Measurements from ENCODE around the gene TNFAIP8L3.
A peak's percentile ranks its signal among the peaks of the same experiment; 100 is the strongest.

TNFAIP8L3 gene

DNA sequence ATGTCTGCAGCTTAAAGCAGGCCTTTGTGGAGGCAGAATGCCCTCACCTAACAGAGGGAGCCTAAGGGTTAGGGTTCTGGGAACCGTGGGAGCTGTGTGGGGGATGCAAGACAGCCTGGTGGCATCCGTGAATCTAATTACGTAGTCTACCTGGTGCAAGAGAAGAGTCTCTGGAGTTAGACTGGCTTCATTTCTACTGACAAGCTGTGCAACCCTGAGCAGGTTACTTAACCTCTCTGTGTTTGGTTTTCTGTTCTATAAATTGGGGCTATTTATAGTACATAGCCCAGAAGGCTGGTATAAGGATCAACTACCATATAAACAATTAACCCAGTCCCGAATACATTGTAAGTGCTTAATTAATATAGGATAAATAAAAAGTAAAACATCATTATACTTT is 8.3 kb downstream of the TNFAIP8L3 start:
- H3K9me3 ChIP-seq (ENCODE audit: control insufficient read depth, insufficient read depth, low read length) = no peaks in the 10 kb centered on the region
- no peak overlapping the region for H3K9ac ChIP-seq (ENCODE audit: low read depth, low read length)
- H3K36me3 ChIP-seq (ENCODE audit: control insufficient read depth, insufficient read depth, low read length) = no peaks in the 10 kb centered on the region
- peaks cover 6% of the 10 kb centered on the region for H3K4me1 ChIP-seq (ENCODE audit: control insufficient read depth, insufficient read depth, low read length)
- H3K4me3 ChIP-seq (ENCODE audit: low read depth, low read length) = no peak overlapping the region
- peaks cover 27% of the 10 kb centered on the region for H3K27me3 ChIP-seq (ENCODE audit: control insufficient read depth, insufficient read depth, low read length)

DNA sequence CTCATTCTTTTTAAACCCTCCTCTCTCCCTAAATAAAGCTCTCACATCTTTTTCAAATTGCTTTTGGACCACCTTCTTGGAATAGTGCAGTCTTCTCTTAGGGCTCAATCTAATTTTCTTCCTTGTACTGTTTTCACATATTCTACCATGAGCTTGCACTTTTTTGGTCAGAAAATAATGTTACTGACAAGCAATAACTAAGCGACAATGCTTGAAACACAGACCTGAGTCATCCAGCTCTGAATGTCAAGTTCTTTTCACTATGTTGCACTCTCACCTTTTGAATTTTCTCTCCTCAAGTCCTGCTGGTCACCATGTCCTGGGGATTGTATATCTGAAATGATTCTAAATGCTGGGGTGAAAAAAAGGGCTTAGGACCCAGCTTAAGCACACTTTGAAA is 8.9 kb downstream of the TNFAIP8L3 start:
- Histone ChIP-seq H3K4me3 (ENCODE audit: low read depth, low read length) (no peak overlapping the region), H3K36me3 (ENCODE audit: control insufficient read depth, insufficient read depth, low read length) (no peaks in the 10 kb centered on the region), H3K4me1 (ENCODE audit: control insufficient read depth, insufficient read depth, low read length) (peaks cover 6% of the 10 kb centered on the region), H3K9ac (ENCODE audit: low read depth, low read length) (no peak overlapping the region), H3K27me3 (ENCODE audit: control insufficient read depth, insufficient read depth, low read length) (peaks cover 20% of the 10 kb centered on the region), H3K9me3 (ENCODE audit: control insufficient read depth, insufficient read depth, low read length) (no peaks in the 10 kb centered on the region)

DNA sequence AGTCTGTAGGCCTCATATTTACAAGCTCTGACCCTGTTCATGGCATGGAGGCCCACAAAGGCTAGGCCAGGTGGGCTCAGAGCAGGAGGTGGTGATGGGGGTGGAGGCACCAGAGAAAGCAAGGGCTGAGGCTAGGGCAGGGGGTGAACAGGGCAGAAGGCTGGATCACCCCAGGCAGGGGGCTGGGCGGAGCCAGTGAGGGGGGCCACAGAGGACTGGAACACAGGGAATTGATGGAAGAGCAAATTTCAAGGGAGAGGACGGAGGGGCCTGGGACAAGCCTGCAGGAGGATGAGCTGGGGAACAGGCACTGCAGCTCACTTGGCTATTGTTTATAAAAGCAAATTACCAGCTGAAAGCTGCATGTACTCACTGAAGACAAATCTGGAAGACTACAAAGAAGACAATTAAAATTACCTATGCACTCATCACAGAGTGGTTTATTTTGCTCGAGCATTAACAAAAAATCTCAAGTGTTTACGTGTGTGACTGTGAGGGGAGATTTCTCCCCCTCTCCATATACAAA is 11.0 kb downstream of the TNFAIP8L3 start:
- Histone ChIP-seq H3K9ac (ENCODE audit: low read depth, low read length) (no peak overlapping the region), H3K27me3 (ENCODE audit: control insufficient read depth, insufficient read depth, low read length) (peaks cover 2% of the 10 kb centered on the region), H3K9me3 (ENCODE audit: control insufficient read depth, insufficient read depth, low read length) (no peaks in the 10 kb centered on the region), H3K36me3 (ENCODE audit: control insufficient read depth, insufficient read depth, low read length) (no peaks in the 10 kb centered on the region), H3K4me1 (ENCODE audit: control insufficient read depth, insufficient read depth, low read length) (peaks cover 4% of the 10 kb centered on the region), H3K4me3 (ENCODE audit: low read depth, low read length) (no peak overlapping the region)

DNA sequence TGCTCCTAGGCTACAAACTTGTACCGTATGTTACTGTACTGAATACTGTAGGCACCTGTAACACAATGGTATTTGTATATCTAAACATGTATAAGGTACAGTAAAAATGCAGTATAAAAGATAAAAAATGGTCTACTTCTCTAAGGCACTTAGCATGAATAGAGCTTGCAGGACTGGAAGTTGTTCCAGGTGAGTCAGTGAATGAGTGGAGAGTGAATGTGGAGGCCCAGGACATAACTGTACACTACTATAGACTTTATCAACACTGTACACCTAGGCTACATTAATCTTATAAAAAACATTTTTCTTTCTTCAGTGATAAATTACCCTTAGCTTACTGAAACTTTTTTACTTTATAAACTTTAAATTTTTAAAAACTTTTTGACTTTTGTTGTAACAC is 12.5 kb downstream of the TNFAIP8L3 start:
- Histone ChIP-seq H3K36me3 (ENCODE audit: control insufficient read depth, insufficient read depth, low read length) (no peaks in the 10 kb centered on the region), H3K4me1 (ENCODE audit: control insufficient read depth, insufficient read depth, low read length) (no peaks in the 10 kb centered on the region), H3K4me3 (ENCODE audit: low read depth, low read length) (no peak overlapping the region), H3K9ac (ENCODE audit: low read depth, low read length) (no peak overlapping the region), H3K27me3 (ENCODE audit: control insufficient read depth, insufficient read depth, low read length) (peaks cover 4% of the 10 kb centered on the region), H3K9me3 (ENCODE audit: control insufficient read depth, insufficient read depth, low read length) (no peaks in the 10 kb centered on the region)

DNA sequence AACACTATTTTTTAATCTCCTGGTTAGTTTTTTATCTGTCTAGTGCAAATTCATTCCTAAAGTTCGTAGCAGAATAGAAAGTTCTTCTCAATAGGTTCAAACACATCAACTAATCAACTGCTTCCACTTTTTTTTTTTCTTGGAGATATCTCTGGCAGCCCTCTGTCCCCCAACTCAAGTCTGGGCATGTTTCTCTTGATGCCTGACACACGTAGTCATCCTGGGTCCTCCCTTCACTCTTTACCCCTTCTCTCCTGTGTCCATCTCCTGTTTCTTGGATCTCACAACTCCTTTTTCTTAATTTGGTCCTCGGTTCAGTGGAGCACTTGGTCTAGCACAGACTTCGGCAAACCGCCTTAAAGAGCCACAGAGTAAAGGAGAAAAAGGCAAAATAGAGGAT is 14.4 kb downstream of the TNFAIP8L3 start:
- Histone ChIP-seq H3K9ac (ENCODE audit: low read depth, low read length) (no peak overlapping the region), H3K4me1 (ENCODE audit: control insufficient read depth, insufficient read depth, low read length) (no peaks in the 10 kb centered on the region), H3K4me3 (ENCODE audit: low read depth, low read length) (no peak overlapping the region), H3K36me3 (ENCODE audit: control insufficient read depth, insufficient read depth, low read length) (no peaks in the 10 kb centered on the region), H3K27me3 (ENCODE audit: control insufficient read depth, insufficient read depth, low read length) (peaks cover 4% of the 10 kb centered on the region), H3K9me3 (ENCODE audit: control insufficient read depth, insufficient read depth, low read length) (no peaks in the 10 kb centered on the region)

DNA sequence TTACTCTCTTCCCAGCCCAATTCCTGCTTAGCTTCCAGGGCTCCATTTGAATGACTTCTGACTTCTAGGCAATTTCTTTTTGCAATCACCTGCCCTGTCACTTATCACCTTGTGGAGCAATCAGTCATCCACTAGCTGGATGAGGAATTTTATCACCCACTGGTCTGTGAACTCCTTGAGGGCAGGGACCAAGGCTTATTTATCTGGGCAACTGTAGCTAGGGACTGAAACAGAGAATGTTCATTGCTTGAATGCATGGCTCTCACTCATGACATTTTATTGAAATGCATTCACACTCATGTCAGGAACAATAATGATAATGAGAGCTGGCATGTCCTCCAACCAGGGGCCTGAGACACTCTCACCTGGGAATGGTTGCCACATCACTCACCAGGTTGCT is 15.5 kb downstream of the TNFAIP8L3 start:
- Histone ChIP-seq H3K4me1 (ENCODE audit: control insufficient read depth, insufficient read depth, low read length) (no peaks in the 10 kb centered on the region), H3K36me3 (ENCODE audit: control insufficient read depth, insufficient read depth, low read length) (no peaks in the 10 kb centered on the region), H3K9ac (ENCODE audit: low read depth, low read length) (no peak overlapping the region), H3K27me3 (ENCODE audit: control insufficient read depth, insufficient read depth, low read length) (peaks cover 4% of the 10 kb centered on the region), H3K9me3 (ENCODE audit: control insufficient read depth, insufficient read depth, low read length) (no peaks in the 10 kb centered on the region), H3K4me3 (ENCODE audit: low read depth, low read length) (no peak overlapping the region)

DNA sequence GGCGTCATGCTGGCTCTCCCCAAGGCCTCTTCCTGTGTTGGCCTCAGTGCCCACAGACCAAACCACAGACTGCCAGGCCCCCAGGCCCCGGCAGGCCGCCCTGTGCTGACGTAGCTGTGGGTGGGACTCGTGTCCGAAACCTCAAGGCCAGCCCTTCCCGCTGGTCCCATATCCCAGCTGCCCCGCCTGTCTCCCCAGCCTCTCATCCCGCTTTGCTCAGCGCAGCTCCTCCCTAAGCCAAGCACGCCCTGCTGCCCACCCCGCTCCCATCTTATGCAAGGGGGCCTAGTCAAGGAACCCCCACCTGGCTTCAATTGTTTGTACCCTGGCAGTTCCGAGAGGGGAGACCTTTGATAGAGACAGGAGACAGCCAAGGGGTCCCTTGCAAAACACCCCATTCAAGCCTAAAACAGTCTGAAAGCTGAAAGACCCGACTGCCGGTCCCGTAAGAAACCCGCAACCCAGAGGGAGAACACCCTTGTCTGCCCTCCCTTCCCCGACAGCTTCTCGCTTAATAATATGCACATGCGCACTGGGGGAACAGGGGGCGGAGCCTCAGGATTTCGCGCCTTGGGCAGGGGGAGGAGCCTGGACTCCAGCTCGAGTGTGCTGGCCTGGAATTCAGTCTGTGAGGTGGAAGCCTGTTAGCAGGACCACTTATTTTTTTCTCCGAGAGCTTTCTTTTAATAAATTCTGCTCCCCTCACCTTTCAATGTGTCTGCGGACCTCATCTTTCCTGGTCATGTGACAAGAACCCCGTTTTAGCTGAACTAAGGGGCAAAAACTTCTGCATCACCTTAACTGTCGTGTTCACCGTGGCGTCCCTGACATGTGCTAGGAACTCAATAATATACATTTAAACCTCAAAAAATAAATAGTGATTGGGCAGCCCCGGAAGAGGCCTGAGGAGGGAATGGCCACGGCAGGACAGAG is 17.2 kb downstream of the TNFAIP8L3 start:
- Histone ChIP-seq H3K27me3 (ENCODE audit: control insufficient read depth, insufficient read depth, low read length) (peaks cover 4% of the 10 kb centered on the region), H3K4me1 (ENCODE audit: control insufficient read depth, insufficient read depth, low read length) (no peaks in the 10 kb centered on the region), H3K9ac (ENCODE audit: low read depth, low read length) (peak overlapping the region; percentile 38), H3K36me3 (ENCODE audit: control insufficient read depth, insufficient read depth, low read length) (no peaks in the 10 kb centered on the region), H3K9me3 (ENCODE audit: control insufficient read depth, insufficient read depth, low read length) (no peaks in the 10 kb centered on the region), H3K4me3 (ENCODE audit: low read depth, low read length) (peak overlapping the region; percentile 40)

DNA sequence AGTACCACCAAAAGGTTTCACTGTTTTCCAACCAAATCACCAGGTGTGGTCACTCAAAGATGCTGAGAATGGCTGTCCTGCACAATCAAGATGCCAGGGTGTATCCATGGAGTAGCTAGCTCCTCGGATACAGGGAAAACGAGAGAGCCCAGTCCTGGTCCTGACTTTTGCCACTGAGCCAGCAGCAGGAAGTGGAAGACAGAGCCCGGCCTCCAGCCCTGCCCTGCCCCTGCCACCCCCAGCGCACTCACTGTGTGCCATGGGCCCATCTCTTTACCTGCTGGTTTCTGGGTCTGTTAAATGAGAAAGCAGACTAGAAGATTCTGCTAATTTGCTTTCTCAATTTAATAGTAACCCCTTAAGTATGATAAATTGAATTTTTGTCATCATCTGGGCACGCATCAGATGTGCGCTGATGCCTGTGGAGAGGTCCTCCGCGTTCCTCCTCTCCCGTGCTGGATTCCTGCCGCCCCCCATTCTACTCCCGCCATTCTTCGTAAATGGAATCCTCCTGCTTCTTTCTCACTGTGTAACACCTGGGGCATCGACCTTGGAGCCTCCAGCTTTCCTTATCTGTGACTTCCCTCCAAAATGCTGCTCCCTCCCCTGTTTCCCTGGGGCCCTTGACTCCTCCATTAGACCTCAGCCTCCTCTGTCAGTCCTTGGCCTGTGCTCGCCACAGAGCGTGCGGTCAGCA is 18.0 kb downstream of the TNFAIP8L3 start:
- Histone ChIP-seq H3K9ac (ENCODE audit: low read depth, low read length) (peak overlapping the region; percentile 38), H3K27me3 (ENCODE audit: control insufficient read depth, insufficient read depth, low read length) (peaks cover 4% of the 10 kb centered on the region), H3K4me3 (ENCODE audit: low read depth, low read length) (peak overlapping the region; percentile 40), H3K9me3 (ENCODE audit: control insufficient read depth, insufficient read depth, low read length) (no peaks in the 10 kb centered on the region), H3K4me1 (ENCODE audit: control insufficient read depth, insufficient read depth, low read length) (no peaks in the 10 kb centered on the region), H3K36me3 (ENCODE audit: control insufficient read depth, insufficient read depth, low read length) (no peaks in the 10 kb centered on the region)

DNA sequence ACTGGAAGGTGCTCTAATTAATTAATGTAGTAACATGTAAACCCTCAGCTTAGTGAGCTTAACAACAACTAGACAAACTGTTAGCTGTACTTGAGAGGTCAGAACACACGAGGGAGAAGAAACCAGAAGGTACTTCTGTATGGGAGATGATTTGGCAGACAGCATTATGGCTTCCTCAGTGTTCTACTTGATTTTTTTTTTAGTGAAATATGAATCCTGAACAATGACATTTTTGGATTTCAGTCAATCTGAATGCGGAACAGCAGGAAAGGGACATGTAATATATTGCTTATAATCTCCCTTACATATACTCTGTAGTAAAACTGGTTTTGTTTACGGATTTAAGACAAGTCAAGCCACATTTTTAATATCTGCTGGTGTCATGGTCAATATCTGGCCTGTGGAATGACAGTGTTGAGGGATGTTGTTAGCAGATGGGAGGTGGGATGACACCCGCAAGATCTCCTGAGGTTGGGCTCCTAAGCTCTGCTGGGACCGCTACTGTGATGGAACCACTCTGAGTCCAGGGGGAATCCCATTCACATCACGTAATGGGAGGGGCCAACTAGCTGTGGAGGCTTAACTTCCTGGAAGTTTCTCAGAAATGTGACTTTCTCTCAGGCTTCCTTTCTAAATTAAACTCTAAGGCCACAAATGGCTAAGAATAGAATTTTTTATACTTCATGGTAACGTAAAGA is 18.7 kb downstream of the TNFAIP8L3 start:
- H3K36me3 ChIP-seq (ENCODE audit: control insufficient read depth, insufficient read depth, low read length) = no peaks in the 10 kb centered on the region
- H3K4me1 ChIP-seq (ENCODE audit: control insufficient read depth, insufficient read depth, low read length) = no peaks in the 10 kb centered on the region
- no peak overlapping the region for H3K4me3 ChIP-seq (ENCODE audit: low read depth, low read length)

DNA sequence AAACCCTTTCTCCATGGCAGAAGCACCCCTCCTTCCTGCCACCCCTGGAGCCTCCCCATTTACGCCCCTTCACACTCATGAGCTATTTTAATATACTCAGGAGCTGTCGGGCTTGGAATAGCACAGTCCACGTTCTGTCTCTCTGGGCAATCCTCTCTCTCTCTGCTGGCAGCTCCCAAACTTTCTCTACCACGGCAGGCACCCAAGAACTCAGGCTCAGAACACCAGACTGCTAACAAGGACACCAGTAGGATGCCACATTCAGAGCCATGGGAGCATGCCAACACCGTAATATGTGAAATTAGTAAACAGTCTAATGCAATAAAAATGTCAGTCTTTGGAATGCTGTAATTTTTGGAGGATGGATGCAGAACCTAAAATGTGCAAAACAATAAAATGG is 19.3 kb downstream of the TNFAIP8L3 start:
- H3K9ac ChIP-seq (ENCODE audit: low read depth, low read length) = no peak overlapping the region
- H3K27me3 ChIP-seq (ENCODE audit: control insufficient read depth, insufficient read depth, low read length) = peaks cover 4% of the 10 kb centered on the region
- no peaks in the 10 kb centered on the region for H3K4me1 ChIP-seq (ENCODE audit: control insufficient read depth, insufficient read depth, low read length)
- H3K9me3 ChIP-seq (ENCODE audit: control insufficient read depth, insufficient read depth, low read length) = no peaks in the 10 kb centered on the region
- no peaks in the 10 kb centered on the region for H3K36me3 ChIP-seq (ENCODE audit: control insufficient read depth, insufficient read depth, low read length)
- no peak overlapping the region for H3K4me3 ChIP-seq (ENCODE audit: low read depth, low read length)

More for the DNA sequence above, 18.7 kb downstream of the TNFAIP8L3 start:
- no peaks in the 10 kb centered on the region for H3K9me3 ChIP-seq (ENCODE audit: control insufficient read depth, insufficient read depth, low read length)
- H3K9ac ChIP-seq (ENCODE audit: low read depth, low read length) = no peak overlapping the region
- H3K27me3 ChIP-seq (ENCODE audit: control insufficient read depth, insufficient read depth, low read length) = peaks cover 4% of the 10 kb centered on the region

DNA sequence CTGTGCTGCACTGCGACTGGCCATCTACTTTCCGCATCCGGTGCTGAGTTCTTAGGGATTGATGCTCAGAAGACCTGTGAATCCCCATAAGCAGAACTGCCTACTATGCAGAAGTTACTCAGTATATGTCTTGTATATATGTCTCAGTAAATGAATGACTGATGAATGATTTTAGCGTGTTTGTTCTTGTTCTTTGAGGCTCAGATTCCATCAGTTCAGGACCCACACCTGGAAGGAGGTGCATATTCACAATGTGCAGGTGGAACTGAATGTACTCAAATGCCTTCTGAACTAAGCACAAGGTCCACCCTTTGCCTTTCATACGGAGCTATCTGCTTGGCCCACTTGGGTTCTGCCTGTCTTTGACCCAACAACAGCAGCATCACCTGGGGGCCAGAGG is 19.8 kb downstream of the TNFAIP8L3 start:
- H3K9me3 ChIP-seq (ENCODE audit: control insufficient read depth, insufficient read depth, low read length) = no peaks in the 10 kb centered on the region
- H3K9ac ChIP-seq (ENCODE audit: low read depth, low read length) = no peak overlapping the region
- H3K4me3 ChIP-seq (ENCODE audit: low read depth, low read length) = no peak overlapping the region
- no peaks in the 10 kb centered on the region for H3K36me3 ChIP-seq (ENCODE audit: control insufficient read depth, insufficient read depth, low read length)
- peaks cover 4% of the 10 kb centered on the region for H3K27me3 ChIP-seq (ENCODE audit: control insufficient read depth, insufficient read depth, low read length)
- no peaks in the 10 kb centered on the region for H3K4me1 ChIP-seq (ENCODE audit: control insufficient read depth, insufficient read depth, low read length)
